ENCODE data around the gene ANAPC15. TPM values are rescaled to one million over a fixed set of nuclear protein-coding genes. Genes with fewer than 3 reads are reported as not detected.
"Not testable (repeated sequence)": the region's sequence is repeated elsewhere in the genome, so short reads cannot be mapped to it uniquely, and the experiment has no call there.

ANAPC15 gene
- total RNA-seq, 2 donors from 2014 or later: 51.2 to 54.9 TPM

DNA sequence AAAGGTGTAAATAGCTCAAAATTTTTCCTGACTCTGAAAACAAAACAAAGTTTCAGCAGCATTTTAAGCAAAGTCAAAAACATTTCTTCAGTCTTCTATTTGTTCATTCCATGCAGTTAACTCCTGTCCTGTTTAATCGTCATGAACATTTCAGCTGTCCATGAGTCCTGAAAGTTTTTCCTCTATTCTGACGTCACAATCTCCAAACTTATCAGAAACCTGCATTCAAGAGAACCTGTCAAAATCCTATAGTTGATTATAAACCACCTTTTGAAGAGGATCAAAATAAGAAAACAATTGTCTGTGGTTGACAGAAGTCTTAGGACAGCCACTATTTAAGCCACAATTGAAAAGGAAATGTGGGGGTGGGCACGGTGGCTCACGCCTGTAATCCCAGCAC, 38.4 kb upstream of the ANAPC15 start:
- Histone ChIP-seq H3K9ac (ENCODE audit: extremely low read depth, low read length, poor library complexity, severe bottlenecking) (no peak overlapping the region), H3K4me1 (ENCODE audit: control insufficient read depth, insufficient read depth, low read length) (no peaks in the 10 kb centered on the region), H3K27me3 (ENCODE audit: control insufficient read depth, insufficient read depth, low read length, poor library complexity, severe bottlenecking) (no peaks in the 10 kb centered on the region), H3K9me3 (ENCODE audit: control insufficient read depth, low read length) (no peaks in the 10 kb centered on the region), H3K27ac (ENCODE audit: low read depth, low read length) (no peak overlapping the region), H3K4me3 (ENCODE audit: low read length) (no peak overlapping the region), H3K36me3 (ENCODE audit: control insufficient read depth, insufficient read depth, low read length) (no peaks in the 10 kb centered on the region)
- Mint-ChIP-seq H3K4me1 (no peaks in the 10 kb centered on the region), H3K27me3 (ENCODE audit: insufficient read depth) (peaks cover 5% of the 10 kb centered on the region), H3K36me3 (ENCODE audit: low read depth) (no peaks in the 10 kb centered on the region), H3K9me3 (peaks cover 15% of the 10 kb centered on the region), H3K4me3 (no peak overlapping the region), H3K27ac (no peak overlapping the region)
- WGBS, 2 experiments (ENCODE audit: insufficient coverage in 1 of 2, insufficient read length in 1 of 2): 96 to 100% methylated on average over 3 to 4 of the region's 4 CpGs
- DNase-seq: no peak
- TF ChIP-seq CTCF (conservative IDR thresholded peaks at IDR 0.05): no peak

- DNase-seq: no peak
- no peaks in the 10 kb centered on the region for H3K36me3 ChIP-seq (ENCODE audit: control insufficient read depth, insufficient read depth, low read length)
- Mint-ChIP-seq H3K9me3 (peaks cover 5% of the 10 kb centered on the region), H3K4me1 (no peaks in the 10 kb centered on the region), H3K36me3 (ENCODE audit: low read depth) (no peaks in the 10 kb centered on the region), H3K4me3 (no peak overlapping the region), H3K27ac (no peak overlapping the region), H3K27me3 (ENCODE audit: insufficient read depth) (peaks cover 14% of the 10 kb centered on the region)
- 38 to 42% methylated on average over 2 of the region's 2 CpGs for WGBS, 2 experiments (ENCODE audit: insufficient coverage in 1 of 2, insufficient read length in 1 of 2)
- H3K4me3 ChIP-seq (ENCODE audit: low read length): no peak overlapping the region
- H3K27me3 ChIP-seq (ENCODE audit: control insufficient read depth, insufficient read depth, low read length, poor library complexity, severe bottlenecking): no peaks in the 10 kb centered on the region
- H3K9me3 ChIP-seq (ENCODE audit: control insufficient read depth, low read length): no peaks in the 10 kb centered on the region
- no peak for TF ChIP-seq CTCF (conservative IDR thresholded peaks at IDR 0.05)
- no peak overlapping the region for H3K9ac ChIP-seq (ENCODE audit: extremely low read depth, low read length, poor library complexity, severe bottlenecking)
- H3K27ac ChIP-seq (ENCODE audit: low read depth, low read length): no peak overlapping the region
- H3K4me1 ChIP-seq (ENCODE audit: control insufficient read depth, insufficient read depth, low read length): no peaks in the 10 kb centered on the region
Observed at GRCh38 chr11:72146625-72147024, 34.1 kb upstream of the ANAPC15 start.

DNA sequence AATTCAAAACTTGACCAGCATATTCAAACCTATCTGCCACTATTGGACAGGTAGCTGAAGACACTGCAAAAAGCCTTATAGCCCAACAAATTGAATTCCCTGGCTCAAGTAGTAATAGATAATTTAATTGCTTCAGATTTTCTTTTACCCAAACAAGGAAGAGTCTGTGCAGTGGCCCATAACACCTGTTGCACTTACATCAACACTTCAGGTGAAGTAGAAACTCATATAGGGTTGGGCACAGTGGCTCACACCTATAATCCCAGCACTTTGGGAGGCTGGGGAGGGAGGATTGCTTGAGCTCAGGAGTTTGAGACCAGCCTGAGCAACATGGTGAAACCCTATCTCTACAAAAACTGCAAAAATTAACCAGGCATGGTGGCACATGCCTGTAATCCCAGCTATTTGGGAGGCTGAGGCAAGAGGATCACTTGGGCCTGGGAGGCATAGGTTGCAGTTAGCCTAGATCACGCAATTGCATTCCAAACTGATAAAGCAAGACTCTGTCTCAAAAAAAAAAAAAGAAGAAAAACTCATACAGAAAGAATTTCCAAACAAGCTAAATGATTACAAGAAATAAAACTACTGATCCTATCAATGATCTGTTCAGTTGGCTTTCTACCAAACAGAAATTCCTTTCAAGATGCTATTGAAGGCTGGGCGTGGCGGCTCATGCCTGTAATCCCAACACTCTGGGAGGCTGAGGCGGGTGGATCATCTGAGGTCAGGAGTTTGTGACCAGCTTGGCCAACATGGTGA, 32.5 kb upstream of the ANAPC15 start:
- Histone ChIP-seq H3K27ac (ENCODE audit: low read depth, low read length) (no peak overlapping the region), H3K27me3 (ENCODE audit: control insufficient read depth, insufficient read depth, low read length, poor library complexity, severe bottlenecking) (no peaks in the 10 kb centered on the region), H3K9me3 (ENCODE audit: control insufficient read depth, low read length) (no peaks in the 10 kb centered on the region), H3K36me3 (ENCODE audit: control insufficient read depth, insufficient read depth, low read length) (no peaks in the 10 kb centered on the region), H3K4me1 (ENCODE audit: control insufficient read depth, insufficient read depth, low read length) (no peaks in the 10 kb centered on the region), H3K4me3 (ENCODE audit: low read length) (no peak overlapping the region), H3K9ac (ENCODE audit: extremely low read depth, low read length, poor library complexity, severe bottlenecking) (no peak overlapping the region)
- DNase-seq: no peak
- WGBS, 2 experiments (ENCODE audit: insufficient coverage in 1 of 2, insufficient read length in 1 of 2): 81 to 90% methylated on average over 4 of the region's 4 CpGs
- H3K4me1 Mint-ChIP-seq: no peaks in the 10 kb centered on the region
- H3K27me3 Mint-ChIP-seq (ENCODE audit: insufficient read depth): peaks cover 21% of the 10 kb centered on the region
- no peak overlapping the region for H3K4me3 Mint-ChIP-seq
- no peaks in the 10 kb centered on the region for H3K9me3 Mint-ChIP-seq
- no peak overlapping the region for H3K27ac Mint-ChIP-seq
- H3K36me3 Mint-ChIP-seq (ENCODE audit: low read depth): no peaks in the 10 kb centered on the region
- no peak for TF ChIP-seq CTCF (conservative IDR thresholded peaks at IDR 0.05)

GRCh38 chr11:72142543-72142942, 30.0 kb upstream of the ANAPC15 start:
- not testable (repeated sequence) for H3K4me3 Mint-ChIP-seq; H3K27me3 ChIP-seq (ENCODE audit: control insufficient read depth, insufficient read depth, low read length, poor library complexity, severe bottlenecking); H3K4me1 ChIP-seq (ENCODE audit: control insufficient read depth, insufficient read depth, low read length); H3K4me3 ChIP-seq (ENCODE audit: low read length); H3K36me3 Mint-ChIP-seq (ENCODE audit: low read depth); H3K9me3 ChIP-seq (ENCODE audit: control insufficient read depth, low read length); H3K36me3 ChIP-seq (ENCODE audit: control insufficient read depth, insufficient read depth, low read length); H3K27ac Mint-ChIP-seq; H3K9ac ChIP-seq (ENCODE audit: extremely low read depth, low read length, poor library complexity, severe bottlenecking); DNase-seq; H3K27ac ChIP-seq (ENCODE audit: low read depth, low read length); H3K9me3 Mint-ChIP-seq; H3K4me1 Mint-ChIP-seq
- peaks cover 24% of the 10 kb centered on the region for H3K27me3 Mint-ChIP-seq (ENCODE audit: insufficient read depth)
- WGBS, 2 experiments (ENCODE audit: insufficient coverage in 1 of 2, insufficient read length in 1 of 2): no CpG with 5 or more reads among the region's 1 CpG

GRCh38 chr11:72142086-72142485, 29.6 kb upstream of the ANAPC15 start:
- not testable (repeated sequence) for H3K4me3 Mint-ChIP-seq; H3K9me3 Mint-ChIP-seq; H3K4me1 ChIP-seq (ENCODE audit: control insufficient read depth, insufficient read depth, low read length); H3K4me3 ChIP-seq (ENCODE audit: low read length); H3K27me3 ChIP-seq (ENCODE audit: control insufficient read depth, insufficient read depth, low read length, poor library complexity, severe bottlenecking); H3K27ac Mint-ChIP-seq; H3K9me3 ChIP-seq (ENCODE audit: control insufficient read depth, low read length); H3K36me3 ChIP-seq (ENCODE audit: control insufficient read depth, insufficient read depth, low read length); H3K9ac ChIP-seq (ENCODE audit: extremely low read depth, low read length, poor library complexity, severe bottlenecking); DNase-seq; H3K4me1 Mint-ChIP-seq; H3K36me3 Mint-ChIP-seq (ENCODE audit: low read depth); H3K27ac ChIP-seq (ENCODE audit: low read depth, low read length)
- H3K27me3 Mint-ChIP-seq (ENCODE audit: insufficient read depth): peaks cover 23% of the 10 kb centered on the region
- WGBS, 2 experiments (ENCODE audit: insufficient coverage in 1 of 2, insufficient read length in 1 of 2): 92% methylated on average over 1 of the region's 1 CpG; no CpG with 5 or more reads in 1 of the 2 experiments
